ENCODE results near the gene MAPK12.

MAPK12 gene

GRCh38 chr22:50250555-50251476, 10.7 kb downstream of the MAPK12 start, which contains the start of gene HDAC10:
HDAC10 (minus strand) TSS chr22:50251265; CDS start chr22:50251032, 233 bp downstream.
- Histone ChIP-seq H3K27me3 (ENCODE audit: control insufficient read depth, insufficient read depth, low read length) (no peaks in the 10 kb centered on the region), H3K36me3 (ENCODE audit: control insufficient read depth, insufficient read depth, low read length) (peaks cover 25% of the 10 kb centered on the region), H3K9me3 (ENCODE audit: control insufficient read depth, insufficient read depth, low read length) (no peaks in the 10 kb centered on the region), H3K4me3 (ENCODE audit: low read depth, low read length) (peak within 1 kb of the TSS; percentile 74), H3K9ac (ENCODE audit: low read depth, low read length) (peak within 1 kb of the TSS; percentile 60), H3K4me1 (ENCODE audit: control insufficient read depth, insufficient read depth, low read length) (no peaks in the 10 kb centered on the region)

- Histone ChIP-seq H3K27me3 (ENCODE audit: control insufficient read depth, insufficient read depth, low read length) (no peaks in the 10 kb centered on the region), H3K4me3 (ENCODE audit: low read depth, low read length) (no peak overlapping the region), H3K4me1 (ENCODE audit: control insufficient read depth, insufficient read depth, low read length) (no peaks in the 10 kb centered on the region), H3K9ac (ENCODE audit: low read depth, low read length) (no peak overlapping the region), H3K9me3 (ENCODE audit: control insufficient read depth, insufficient read depth, low read length) (no peaks in the 10 kb centered on the region), H3K36me3 (ENCODE audit: control insufficient read depth, insufficient read depth, low read length) (peaks cover 23% of the 10 kb centered on the region)
Measured at GRCh38 chr22:50250249-50250554, 11.3 kb downstream of the MAPK12 start.

GRCh38 chr22:50249341-50250248, 11.9 kb downstream of the MAPK12 start:
- Histone ChIP-seq H3K9ac (ENCODE audit: low read depth, low read length) (no peak overlapping the region), H3K36me3 (ENCODE audit: control insufficient read depth, insufficient read depth, low read length) (peaks cover 17% of the 10 kb centered on the region), H3K4me1 (ENCODE audit: control insufficient read depth, insufficient read depth, low read length) (no peaks in the 10 kb centered on the region), H3K9me3 (ENCODE audit: control insufficient read depth, insufficient read depth, low read length) (no peaks in the 10 kb centered on the region), H3K27me3 (ENCODE audit: control insufficient read depth, insufficient read depth, low read length) (no peaks in the 10 kb centered on the region), H3K4me3 (ENCODE audit: low read depth, low read length) (no peak overlapping the region)

- Histone ChIP-seq H3K27me3 (ENCODE audit: control insufficient read depth, insufficient read depth, low read length) (no peaks in the 10 kb centered on the region), H3K36me3 (ENCODE audit: control insufficient read depth, insufficient read depth, low read length) (peaks cover 15% of the 10 kb centered on the region), H3K4me1 (ENCODE audit: control insufficient read depth, insufficient read depth, low read length) (peaks cover 4% of the 10 kb centered on the region), H3K9ac (ENCODE audit: low read depth, low read length) (no peak overlapping the region), H3K4me3 (ENCODE audit: low read depth, low read length) (no peak overlapping the region), H3K9me3 (ENCODE audit: control insufficient read depth, insufficient read depth, low read length) (no peaks in the 10 kb centered on the region)
Measured at GRCh38 chr22:50248196-50249081, 13.0 kb downstream of the MAPK12 start.

- Histone ChIP-seq H3K9me3 (ENCODE audit: control insufficient read depth, insufficient read depth, low read length) (no peaks in the 10 kb centered on the region), H3K27me3 (ENCODE audit: control insufficient read depth, insufficient read depth, low read length) (no peaks in the 10 kb centered on the region), H3K9ac (ENCODE audit: low read depth, low read length) (no peak overlapping the region), H3K4me1 (ENCODE audit: control insufficient read depth, insufficient read depth, low read length) (peaks cover 4% of the 10 kb centered on the region), H3K4me3 (ENCODE audit: low read depth, low read length) (no peak overlapping the region), H3K36me3 (ENCODE audit: control insufficient read depth, insufficient read depth, low read length) (peaks cover 15% of the 10 kb centered on the region)
Measured at GRCh38 chr22:50247748-50248147, 13.7 kb downstream of the MAPK12 start.

GRCh38 chr22:50246242-50247175, 15.0 kb downstream of the MAPK12 start:
- H3K36me3 ChIP-seq (ENCODE audit: control insufficient read depth, insufficient read depth, low read length), result peaks cover 15% of the 10 kb centered on the region

GRCh38 chr22:50245214-50246072, 16.0 kb downstream of the MAPK12 start:
- H3K9ac ChIP-seq (ENCODE audit: low read depth, low read length), result peak overlapping the region; percentile 85
- H3K27me3 ChIP-seq (ENCODE audit: control insufficient read depth, insufficient read depth, low read length), result no peaks in the 10 kb centered on the region
- H3K36me3 ChIP-seq (ENCODE audit: control insufficient read depth, insufficient read depth, low read length), result peaks cover 15% of the 10 kb centered on the region
- no peaks in the 10 kb centered on the region for H3K9me3 ChIP-seq (ENCODE audit: control insufficient read depth, insufficient read depth, low read length)
- H3K4me3 ChIP-seq (ENCODE audit: low read depth, low read length), result peak overlapping the region; percentile 93
- peaks cover 4% of the 10 kb centered on the region for H3K4me1 ChIP-seq (ENCODE audit: control insufficient read depth, insufficient read depth, low read length)

More at GRCh38 chr22:50246242-50247175, 15.0 kb downstream of the MAPK12 start:
- Histone ChIP-seq H3K4me3 (ENCODE audit: low read depth, low read length) (peak overlapping the region; percentile 93), H3K9me3 (ENCODE audit: control insufficient read depth, insufficient read depth, low read length) (no peaks in the 10 kb centered on the region), H3K9ac (ENCODE audit: low read depth, low read length) (no peak overlapping the region), H3K4me1 (ENCODE audit: control insufficient read depth, insufficient read depth, low read length) (peaks cover 4% of the 10 kb centered on the region), H3K27me3 (ENCODE audit: control insufficient read depth, insufficient read depth, low read length) (no peaks in the 10 kb centered on the region)

- H3K4me1 ChIP-seq (ENCODE audit: control insufficient read depth, insufficient read depth, low read length), result peaks cover 4% of the 10 kb centered on the region
- H3K27me3 ChIP-seq (ENCODE audit: control insufficient read depth, insufficient read depth, low read length), result no peaks in the 10 kb centered on the region
- H3K4me3 ChIP-seq (ENCODE audit: low read depth, low read length), result peak within 1 kb of the TSS; percentile 93
- peaks cover 16% of the 10 kb centered on the region for H3K36me3 ChIP-seq (ENCODE audit: control insufficient read depth, insufficient read depth, low read length)
- H3K9me3 ChIP-seq (ENCODE audit: control insufficient read depth, insufficient read depth, low read length), result no peaks in the 10 kb centered on the region
- H3K9ac ChIP-seq (ENCODE audit: low read depth, low read length), result peak within 1 kb of the TSS; percentile 97
Measured at GRCh38 chr22:50244420-50245213, 16.9 kb downstream of the MAPK12 start, which contains the start of gene TUBGCP6. TUBGCP6 (minus strand) TSS chr22:50245023; CDS start chr22:50244459, 564 bp downstream.

- Histone ChIP-seq H3K9ac (ENCODE audit: low read depth, low read length) (no peak overlapping the region), H3K4me3 (ENCODE audit: low read depth, low read length) (peak overlapping the region; percentile 93), H3K36me3 (ENCODE audit: control insufficient read depth, insufficient read depth, low read length) (peaks cover 16% of the 10 kb centered on the region), H3K27me3 (ENCODE audit: control insufficient read depth, insufficient read depth, low read length) (no peaks in the 10 kb centered on the region), H3K4me1 (ENCODE audit: control insufficient read depth, insufficient read depth, low read length) (peaks cover 4% of the 10 kb centered on the region), H3K9me3 (ENCODE audit: control insufficient read depth, insufficient read depth, low read length) (no peaks in the 10 kb centered on the region)
Measured at GRCh38 chr22:50243685-50244419, 17.6 kb downstream of the MAPK12 start.
